Nephron progenitor cell (in vitro differentiated cells): ENCODE data around the gene IL27RA.

Experiments
- DNase-seq: peaks from one replicate; pipeline ENCODE4 v3.0.0; 2021
- H3K27ac Mint-ChIP-seq: 2 replicates; pipeline ENCODE4 v1.8.0; 2021; ENCODE audit warnings: mild to moderate bottlenecking, moderate library complexity, mixed read lengths
- H3K27me3 Mint-ChIP-seq: 2 replicates; pipeline ENCODE4 v1.8.0; 2021; ENCODE audit warnings: mild to moderate bottlenecking, low read depth, mixed read lengths; ENCODE audit not compliant: poor library complexity
- H3K36me3 Mint-ChIP-seq: 2 replicates; pipeline ENCODE4 v1.8.0; 2021; ENCODE audit warnings: low read depth, mixed read lengths
- H3K4me1 Mint-ChIP-seq: 2 replicates; pipeline ENCODE4 v1.8.0; 2021; ENCODE audit warnings: mixed read lengths
- H3K4me3 Mint-ChIP-seq: 2 replicates; pipeline ENCODE4 v1.8.0; 2021; ENCODE audit warnings: mild to moderate bottlenecking, moderate library complexity, mixed read lengths
- H3K9me3 Mint-ChIP-seq: 2 replicates; pipeline ENCODE4 v1.8.0; 2021; ENCODE audit warnings: mild to moderate bottlenecking, moderate library complexity, mixed read lengths
- TF ChIP-seq, protein P1 (sequence below): fragments of 200-600 bp; sonication (generic); IDR thresholded peaks from 2 replicates; pipeline ENCODE4 v1.5.0; 2021; ENCODE audit warnings: antibody characterized with exemption

IL27RA gene

DNA sequence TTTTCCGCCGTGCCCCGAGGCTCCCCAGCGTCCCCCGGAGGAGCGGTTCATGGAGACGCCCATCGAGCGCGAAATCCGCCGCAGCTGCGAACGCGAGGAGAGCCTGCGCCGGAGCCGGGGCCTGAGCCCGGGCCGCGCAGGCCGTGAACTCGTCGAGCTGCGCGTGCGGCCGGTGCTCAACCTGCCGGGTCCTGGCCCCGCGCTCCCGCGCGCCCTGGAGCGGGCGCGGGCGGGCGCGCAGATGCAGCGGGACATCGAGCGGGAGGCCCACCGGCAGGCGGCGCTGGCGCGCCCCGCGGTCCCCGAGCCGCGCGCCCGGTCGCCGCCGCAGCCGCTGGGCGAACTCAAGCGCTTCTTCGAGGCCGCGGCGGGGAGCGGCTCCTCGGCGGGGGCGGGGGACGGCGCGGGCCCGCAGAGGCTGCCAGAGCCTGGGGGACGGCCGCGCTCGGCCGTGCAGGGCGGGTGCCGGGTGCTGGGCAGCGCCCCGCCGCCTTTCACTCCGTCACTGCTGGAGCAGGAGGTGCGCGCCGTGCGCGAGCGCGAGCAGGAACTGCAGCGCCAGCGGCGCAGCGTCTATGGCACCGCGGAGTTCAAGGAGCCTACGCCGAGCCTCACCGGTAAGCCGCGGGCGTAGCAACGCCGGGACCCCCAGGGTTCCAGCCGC lies 41.8 kb downstream of the IL27RA start:
- TF ChIP-seq, protein P1, sequence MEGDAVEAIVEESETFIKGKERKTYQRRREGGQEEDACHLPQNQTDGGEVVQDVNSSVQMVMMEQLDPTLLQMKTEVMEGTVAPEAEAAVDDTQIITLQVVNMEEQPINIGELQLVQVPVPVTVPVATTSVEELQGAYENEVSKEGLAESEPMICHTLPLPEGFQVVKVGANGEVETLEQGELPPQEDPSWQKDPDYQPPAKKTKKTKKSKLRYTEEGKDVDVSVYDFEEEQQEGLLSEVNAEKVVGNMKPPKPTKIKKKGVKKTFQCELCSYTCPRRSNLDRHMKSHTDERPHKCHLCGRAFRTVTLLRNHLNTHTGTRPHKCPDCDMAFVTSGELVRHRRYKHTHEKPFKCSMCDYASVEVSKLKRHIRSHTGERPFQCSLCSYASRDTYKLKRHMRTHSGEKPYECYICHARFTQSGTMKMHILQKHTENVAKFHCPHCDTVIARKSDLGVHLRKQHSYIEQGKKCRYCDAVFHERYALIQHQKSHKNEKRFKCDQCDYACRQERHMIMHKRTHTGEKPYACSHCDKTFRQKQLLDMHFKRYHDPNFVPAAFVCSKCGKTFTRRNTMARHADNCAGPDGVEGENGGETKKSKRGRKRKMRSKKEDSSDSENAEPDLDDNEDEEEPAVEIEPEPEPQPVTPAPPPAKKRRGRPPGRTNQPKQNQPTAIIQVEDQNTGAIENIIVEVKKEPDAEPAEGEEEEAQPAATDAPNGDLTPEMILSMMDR = no peak
- Mint-ChIP-seq H3K4me3 (peak overlapping the region; percentile 96), H3K27me3 (peaks cover 57% of the 10 kb centered on the region), H3K36me3 (no peaks in the 10 kb centered on the region), H3K4me1 (peaks cover 14% of the 10 kb centered on the region), H3K27ac (no peak overlapping the region), H3K9me3 (no peaks in the 10 kb centered on the region)
- peak; percentile 88 for DNase-seq

DNA sequence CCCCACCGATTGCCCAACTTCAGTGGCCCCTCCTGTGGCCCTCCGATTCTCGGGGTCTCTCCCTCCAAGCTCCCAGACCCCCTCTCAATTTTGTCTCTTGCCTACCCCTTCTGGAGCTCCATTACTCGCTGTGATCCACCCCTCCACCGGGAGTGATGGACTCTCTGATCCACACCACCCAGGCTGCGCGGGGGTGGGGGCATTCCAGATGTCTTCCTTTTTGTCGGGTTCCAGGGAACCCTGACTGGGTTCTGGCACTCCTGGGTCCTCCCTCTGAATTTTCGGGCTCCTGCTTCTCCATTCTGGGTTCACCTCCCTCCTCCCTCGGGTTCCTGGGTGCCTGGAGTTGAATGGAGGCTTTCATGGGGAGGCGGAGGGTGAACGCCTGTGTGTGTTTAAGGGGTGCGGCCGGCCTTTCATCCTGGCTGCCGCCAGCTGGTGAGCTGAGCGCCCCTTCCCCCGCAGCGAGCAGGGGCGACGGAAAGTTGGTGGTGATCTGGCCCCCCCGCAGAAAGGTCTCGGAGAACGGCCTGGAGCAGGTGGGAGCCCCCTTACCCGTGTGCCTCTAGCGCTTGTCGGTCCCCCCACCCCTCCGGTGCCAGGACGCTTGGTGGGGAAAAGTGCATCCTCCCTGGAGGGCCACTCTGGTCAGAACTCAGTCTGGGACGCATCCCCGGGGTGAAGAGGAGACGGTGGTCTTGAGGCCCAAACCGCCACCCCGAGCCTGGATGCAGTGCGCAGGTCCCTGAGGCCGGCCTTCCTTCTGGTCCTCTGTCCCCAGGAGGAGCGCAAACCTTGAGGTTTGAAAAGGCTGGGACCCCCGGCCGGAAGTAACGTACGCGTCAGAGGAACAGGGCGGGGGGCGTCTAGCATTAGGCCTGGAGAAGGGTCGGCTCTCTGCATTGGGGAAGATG lies 42.6 kb downstream of the IL27RA start:
- H3K9me3 Mint-ChIP-seq = no peaks in the 10 kb centered on the region
- TF ChIP-seq, protein P1 = no peak
- peak overlapping the region; percentile 25 for H3K27ac Mint-ChIP-seq
- peak; percentile 37 for DNase-seq
- H3K4me1 Mint-ChIP-seq = peaks cover 14% of the 10 kb centered on the region
- no peaks in the 10 kb centered on the region for H3K36me3 Mint-ChIP-seq
- peak overlapping the region; percentile 96 for H3K4me3 Mint-ChIP-seq
- peaks cover 59% of the 10 kb centered on the region for H3K27me3 Mint-ChIP-seq

DNA sequence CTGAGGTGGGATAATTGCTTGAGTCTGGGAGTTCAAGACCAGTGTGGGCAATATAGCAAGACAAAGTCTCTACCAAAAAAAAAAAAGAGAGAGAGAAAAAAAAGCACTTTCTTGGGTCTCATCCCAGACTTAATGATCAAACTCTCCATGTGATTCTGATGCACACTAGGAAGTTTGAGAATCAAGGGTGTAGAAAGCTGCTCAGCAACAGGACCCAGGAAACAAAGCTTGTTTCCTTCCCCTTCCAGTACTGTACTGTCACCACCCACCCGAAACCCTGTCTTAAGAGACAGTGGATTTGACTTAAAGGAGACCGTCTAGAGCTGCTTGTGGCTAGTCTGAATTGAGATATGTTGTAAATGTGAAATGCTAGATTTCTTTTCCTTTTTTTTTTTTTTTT lies 46.8 kb downstream of the IL27RA start:
- Mint-ChIP-seq H3K9me3 (no peaks in the 10 kb centered on the region), H3K27me3 (peaks cover 32% of the 10 kb centered on the region), H3K36me3 (no peaks in the 10 kb centered on the region), H3K4me3 (no peak overlapping the region), H3K4me1 (peaks cover 27% of the 10 kb centered on the region), H3K27ac (no peak overlapping the region)
- TF ChIP-seq, protein P1 = no peak
- DNase-seq = no peak

DNA sequence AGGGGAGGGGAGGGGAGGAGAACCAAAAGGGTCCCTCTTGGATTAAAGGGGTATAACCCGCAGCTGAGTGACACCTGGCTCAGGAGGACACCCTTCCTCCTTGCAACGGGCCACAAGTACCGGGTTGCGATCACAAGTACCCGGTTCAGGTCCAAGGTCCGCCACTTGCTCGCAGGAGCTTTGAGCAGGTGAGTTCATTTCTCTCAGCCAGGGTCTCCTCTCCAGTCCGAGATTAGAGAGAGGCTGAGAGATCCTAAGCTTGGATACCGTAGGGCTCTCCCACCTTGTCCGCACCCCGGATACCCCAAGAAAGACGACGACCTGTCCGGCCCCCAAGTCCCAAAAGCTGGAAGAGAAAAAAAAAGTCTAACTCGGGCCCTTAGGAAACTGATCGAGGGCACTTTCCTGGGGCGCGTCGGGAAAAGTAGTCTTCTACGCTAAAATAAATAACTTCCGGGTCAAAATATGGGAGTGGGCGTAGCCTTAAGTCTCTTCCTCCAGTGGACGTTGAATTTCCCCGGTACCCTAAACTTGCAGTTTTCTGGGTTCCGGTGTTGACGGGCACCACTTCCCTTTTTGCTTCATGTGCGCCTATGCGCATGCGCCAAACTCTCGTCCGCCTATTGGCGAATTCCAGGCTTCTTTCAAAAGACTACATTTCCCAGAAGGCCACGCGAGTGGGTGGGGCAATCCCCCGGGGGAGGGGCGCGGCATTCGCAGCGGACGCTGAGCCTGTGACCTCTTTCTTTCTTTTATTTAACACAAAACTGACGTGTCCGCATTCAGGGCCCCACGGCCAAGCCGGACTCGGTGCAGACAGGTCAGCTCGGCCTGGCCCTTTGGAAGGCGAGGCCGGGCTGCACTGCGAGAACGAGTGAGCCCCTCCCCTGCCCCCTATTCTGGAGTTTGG lies 49.6 kb downstream of the IL27RA start:
- peak; percentile 99 for DNase-seq
- Mint-ChIP-seq H3K9me3 (no peaks in the 10 kb centered on the region), H3K36me3 (no peaks in the 10 kb centered on the region), H3K4me1 (peaks cover 25% of the 10 kb centered on the region), H3K4me3 (peak overlapping the region; percentile 93), H3K27me3 (peaks cover 16% of the 10 kb centered on the region), H3K27ac (peak overlapping the region; percentile 36)
- TF ChIP-seq, protein P1 = no peak

DNA sequence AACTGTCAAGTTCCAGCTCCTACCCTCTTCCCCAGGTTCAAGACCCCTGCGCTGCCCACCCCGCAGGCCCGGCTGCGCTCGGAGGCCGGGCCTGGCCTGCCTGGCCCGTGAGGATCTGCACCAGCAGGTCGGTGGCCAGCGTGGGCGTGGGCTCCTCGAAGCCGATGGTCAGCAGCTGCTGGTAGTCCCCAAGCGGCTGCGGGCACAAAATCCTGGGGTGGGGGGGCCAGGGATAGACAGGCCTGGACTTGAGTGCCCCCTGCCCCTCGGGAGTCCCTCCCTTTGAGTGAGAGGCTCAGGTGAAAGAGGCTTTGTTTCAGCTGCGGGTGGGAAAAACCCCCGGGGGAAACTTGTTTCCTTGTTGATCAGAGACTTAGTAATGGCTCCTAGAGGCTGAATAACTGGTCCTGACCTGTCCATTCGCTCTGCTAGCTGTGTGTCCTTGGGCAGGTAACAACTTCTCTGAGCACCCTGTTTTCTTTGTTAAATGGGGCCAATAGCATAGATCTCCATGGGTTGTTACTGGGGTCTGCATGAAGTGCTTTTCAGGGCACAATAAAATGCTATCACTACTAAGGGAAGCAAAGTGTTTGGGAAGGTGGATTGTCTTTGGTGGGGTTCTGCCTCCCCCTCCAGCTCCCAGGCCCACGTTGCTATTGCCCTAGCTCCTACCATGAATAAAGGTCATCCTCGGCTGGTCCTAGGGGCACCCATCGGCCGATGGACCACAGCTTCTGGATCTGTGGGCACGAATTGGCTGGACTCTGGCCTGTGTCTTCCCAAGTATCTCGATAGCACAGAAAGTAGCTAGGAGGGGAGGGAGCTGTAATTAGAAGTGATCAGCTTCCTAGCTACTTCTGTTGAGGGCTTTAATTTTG lies 50.5 kb downstream of the IL27RA start:
- peak overlapping the region; percentile 93 for H3K4me3 Mint-ChIP-seq
- peaks cover 25% of the 10 kb centered on the region for H3K4me1 Mint-ChIP-seq
- peaks cover 6% of the 10 kb centered on the region for H3K36me3 Mint-ChIP-seq
- TF ChIP-seq, protein P1 = no peak
- no peak overlapping the region for H3K27ac Mint-ChIP-seq
- H3K9me3 Mint-ChIP-seq = no peaks in the 10 kb centered on the region
- H3K27me3 Mint-ChIP-seq = peaks cover 17% of the 10 kb centered on the region
- no peak for DNase-seq
